Measurements from ENCODE around the gene IQSEC1. TPM values are rescaled to one million over a fixed set of nuclear protein-coding genes. Genes with fewer than 3 reads are reported as not detected.

IQSEC1 gene
- polyA plus RNA-seq, 3 donors = 17.7 to 61.7 (median 30.3) TPM

DNA sequence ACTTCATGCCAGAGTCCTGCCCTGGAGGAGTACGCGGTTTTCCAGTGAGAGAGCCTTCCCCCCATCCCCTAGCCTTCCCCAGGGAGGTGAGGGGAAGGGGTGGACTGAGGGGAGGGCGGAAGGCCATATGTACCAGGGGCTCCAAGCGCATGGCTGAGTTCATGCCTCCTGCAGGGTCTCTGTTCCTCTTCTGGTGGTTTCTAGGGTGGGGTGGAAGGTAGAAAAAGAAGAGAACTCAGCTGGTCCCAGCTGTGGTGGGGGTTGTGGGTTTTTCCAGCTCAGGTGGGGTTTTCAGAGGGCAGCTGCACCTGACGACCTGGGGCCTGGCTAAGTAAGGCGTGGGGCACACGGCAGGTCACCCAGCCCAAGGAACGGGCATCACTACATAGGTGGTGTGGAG lies 10.7 kb upstream of the IQSEC1 start:
- H3K4me1 ChIP-seq (ENCODE audit: control insufficient read depth in 1 of 2, insufficient read depth in 2 of 2, low read length in 2 of 2) = peaks cover 0 to 9% of the 10 kb centered on the region in 2 donors
- H3K9me3 ChIP-seq (replicated peaks in 1 of 2; ENCODE audit: control insufficient read depth in 1 of 2, insufficient read depth in 1 of 2, low read length in 2 of 2) = no peaks in the 10 kb centered on the region
- no peaks in the 10 kb centered on the region for H4K20me1 ChIP-seq (ENCODE audit: insufficient read depth, low read length)
- H2AFZ ChIP-seq (ENCODE audit: insufficient read depth, low read depth, low read length, poor library complexity, severe bottlenecking) = no peak overlapping the region
- TF ChIP-seq, protein P1, sequence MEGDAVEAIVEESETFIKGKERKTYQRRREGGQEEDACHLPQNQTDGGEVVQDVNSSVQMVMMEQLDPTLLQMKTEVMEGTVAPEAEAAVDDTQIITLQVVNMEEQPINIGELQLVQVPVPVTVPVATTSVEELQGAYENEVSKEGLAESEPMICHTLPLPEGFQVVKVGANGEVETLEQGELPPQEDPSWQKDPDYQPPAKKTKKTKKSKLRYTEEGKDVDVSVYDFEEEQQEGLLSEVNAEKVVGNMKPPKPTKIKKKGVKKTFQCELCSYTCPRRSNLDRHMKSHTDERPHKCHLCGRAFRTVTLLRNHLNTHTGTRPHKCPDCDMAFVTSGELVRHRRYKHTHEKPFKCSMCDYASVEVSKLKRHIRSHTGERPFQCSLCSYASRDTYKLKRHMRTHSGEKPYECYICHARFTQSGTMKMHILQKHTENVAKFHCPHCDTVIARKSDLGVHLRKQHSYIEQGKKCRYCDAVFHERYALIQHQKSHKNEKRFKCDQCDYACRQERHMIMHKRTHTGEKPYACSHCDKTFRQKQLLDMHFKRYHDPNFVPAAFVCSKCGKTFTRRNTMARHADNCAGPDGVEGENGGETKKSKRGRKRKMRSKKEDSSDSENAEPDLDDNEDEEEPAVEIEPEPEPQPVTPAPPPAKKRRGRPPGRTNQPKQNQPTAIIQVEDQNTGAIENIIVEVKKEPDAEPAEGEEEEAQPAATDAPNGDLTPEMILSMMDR (IDR thresholded peaks at IDR 0.05) = no peak
- intact Hi-C loops (cut with micrococcal nuclease) = no loop called here
- H3K27ac Mint-ChIP-seq = no peak overlapping the region
- peaks cover 0 to 1% (median 0%) of the 10 kb centered on the region in 7 donors for H3K9me3 Mint-ChIP-seq
- peaks cover 0 to 14% (median 8%) of the 10 kb centered on the region in 3 donors for H3K27me3 Mint-ChIP-seq (ENCODE audit: low read depth in 3 of 3)
- no peak overlapping the region for H3K4me2 ChIP-seq (replicated peaks; ENCODE audit: extremely low read depth, low read length, poor library complexity, severe bottlenecking)
- H3K4me3 Mint-ChIP-seq = no peak overlapping the region
- no peak overlapping the region for H3K4me3 ChIP-seq (replicated peaks in 1 of 3; ENCODE audit: low read depth in 2 of 3, low read length in 3 of 3)
- no peak for DNase-seq
- H3K79me2 ChIP-seq (ENCODE audit: insufficient read depth, low read length) = no peaks in the 10 kb centered on the region
- no peaks in the 10 kb centered on the region for H3K27me3 ChIP-seq (ENCODE audit: control insufficient read depth in 2 of 2, insufficient read depth in 2 of 2, low read length in 2 of 2)
- H3K9ac ChIP-seq (ENCODE audit: insufficient read depth, low read length, poor library complexity, severe bottlenecking) = no peak overlapping the region
- peaks cover 22% of the 10 kb centered on the region for H3K4me1 Mint-ChIP-seq
- H3K27ac ChIP-seq (ENCODE audit: low read depth in 1 of 2, low read length in 2 of 2) = no peak overlapping the region
- H3K36me3 ChIP-seq (replicated peaks in 1 of 2; ENCODE audit: control insufficient read depth in 1 of 2, insufficient read depth in 2 of 2, low read length in 2 of 2) = no peaks in the 10 kb centered on the region
- 80% methylated on average over 1 of the region's 8 CpGs for WGBS (ENCODE audit: insufficient coverage)
- no peaks in the 10 kb centered on the region for H3K36me3 Mint-ChIP-seq

- H3K9ac ChIP-seq (ENCODE audit: insufficient read depth, low read length, poor library complexity, severe bottlenecking) = no peak overlapping the region
- WGBS (ENCODE audit: insufficient coverage) = 100% methylated on average over 5 of the region's 6 CpGs
- Mint-ChIP-seq H3K27ac (no peak overlapping the region), H3K36me3 (no peaks in the 10 kb centered on the region), H3K4me1 (peaks cover 21% of the 10 kb centered on the region), H3K9me3 (peaks cover 0 to 1% (median 0%) of the 10 kb centered on the region in 7 donors), H3K4me3 (no peak overlapping the region), H3K27me3 (ENCODE audit: low read depth in 3 of 3) (peaks cover 0 to 14% (median 8%) of the 10 kb centered on the region in 3 donors)
- no peaks in the 10 kb centered on the region for H4K20me1 ChIP-seq (ENCODE audit: insufficient read depth, low read length)
- H3K4me1 ChIP-seq (ENCODE audit: control insufficient read depth in 1 of 2, insufficient read depth in 2 of 2, low read length in 2 of 2) = peaks cover 0 to 9% of the 10 kb centered on the region in 2 donors
- no peaks in the 10 kb centered on the region for H3K9me3 ChIP-seq (replicated peaks in 1 of 2; ENCODE audit: control insufficient read depth in 1 of 2, insufficient read depth in 1 of 2, low read length in 2 of 2)
- H2AFZ ChIP-seq (ENCODE audit: insufficient read depth, low read depth, low read length, poor library complexity, severe bottlenecking) = no peak overlapping the region
- H3K27ac ChIP-seq (ENCODE audit: low read depth in 1 of 2, low read length in 2 of 2) = no peak overlapping the region
- no peaks in the 10 kb centered on the region for H3K79me2 ChIP-seq (ENCODE audit: insufficient read depth, low read length)
- no peak overlapping the region for H3K4me2 ChIP-seq (replicated peaks; ENCODE audit: extremely low read depth, low read length, poor library complexity, severe bottlenecking)
- no peaks in the 10 kb centered on the region for H3K36me3 ChIP-seq (replicated peaks in 1 of 2; ENCODE audit: control insufficient read depth in 1 of 2, insufficient read depth in 2 of 2, low read length in 2 of 2)
- TF ChIP-seq, protein P1 (IDR thresholded peaks at IDR 0.05) = no peak
- no peak overlapping the region for H3K4me3 ChIP-seq (replicated peaks in 1 of 3; ENCODE audit: low read depth in 2 of 3, low read length in 3 of 3)
- intact Hi-C loops (cut with micrococcal nuclease) = no loop called here
- DNase-seq = no peak
- no peaks in the 10 kb centered on the region for H3K27me3 ChIP-seq (ENCODE audit: control insufficient read depth in 2 of 2, insufficient read depth in 2 of 2, low read length in 2 of 2)
Observed at GRCh38 chr3:13083254-13083653, 10.0 kb upstream of the IQSEC1 start.
